CD4-positive, alpha-beta T cell treated with Interleukin-10 for 1 hour (primary cell): ENCODE measurements around the gene OR2V2.

Experiments
- DNase-seq: peaks from one replicate; pipeline ENCODE4 v3.0.0-alpha.2; 2020

Gene OR2V2

DNA sequence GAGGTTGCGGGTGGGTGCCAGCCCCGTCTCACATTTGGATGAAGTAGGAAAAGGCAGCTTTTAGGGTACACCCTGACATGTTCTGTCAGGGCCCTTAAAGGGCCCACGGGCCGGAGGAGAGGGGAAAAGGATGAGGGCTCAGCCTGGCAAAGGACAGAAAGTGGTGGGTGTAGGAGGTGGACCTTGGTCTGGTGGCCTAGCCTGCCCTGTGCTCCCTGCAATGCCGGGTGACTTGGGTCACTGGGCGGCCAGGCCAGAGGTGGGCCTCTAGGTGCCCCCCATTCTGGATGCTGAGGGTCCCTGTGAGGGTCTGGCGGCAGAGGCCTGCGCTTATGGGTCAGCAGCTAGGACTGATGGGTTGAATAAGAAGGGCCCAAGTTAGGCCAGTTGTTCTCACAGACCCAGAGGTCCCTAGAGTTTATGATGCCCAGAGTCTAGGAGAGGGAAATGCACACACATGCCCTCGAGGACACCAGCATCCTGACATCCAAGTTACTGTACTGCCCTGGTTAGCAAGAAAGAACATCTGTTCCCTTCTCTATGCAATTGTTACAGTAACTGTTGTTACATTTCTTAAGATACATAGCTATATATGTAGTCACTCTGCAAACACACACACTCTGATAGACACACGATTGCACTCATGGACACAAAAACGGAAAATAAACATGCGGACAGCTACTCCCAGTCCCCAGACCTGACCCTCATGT is 45.1 kb downstream of the OR2V2 start:
- DNase-seq: no peak

DNA sequence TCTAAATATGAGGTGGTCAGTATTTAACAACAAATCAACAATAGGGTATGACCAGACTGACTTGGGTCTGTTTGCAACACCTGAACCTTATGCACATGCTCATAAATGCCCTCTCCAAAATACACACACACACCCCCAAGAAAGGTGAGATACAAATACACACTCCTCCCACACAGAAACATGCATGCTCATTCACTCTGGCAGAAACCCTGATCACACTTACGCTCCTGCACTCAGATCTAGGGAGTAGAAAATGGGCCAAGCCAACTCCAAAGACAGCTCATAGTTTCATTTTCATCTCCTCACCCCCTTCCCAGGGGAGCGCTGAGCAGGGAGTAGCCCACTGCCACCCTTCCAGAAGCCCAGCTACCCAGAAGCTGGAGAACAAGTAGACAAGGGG is 46.3 kb downstream of the OR2V2 start:
- no peak for DNase-seq

DNA sequence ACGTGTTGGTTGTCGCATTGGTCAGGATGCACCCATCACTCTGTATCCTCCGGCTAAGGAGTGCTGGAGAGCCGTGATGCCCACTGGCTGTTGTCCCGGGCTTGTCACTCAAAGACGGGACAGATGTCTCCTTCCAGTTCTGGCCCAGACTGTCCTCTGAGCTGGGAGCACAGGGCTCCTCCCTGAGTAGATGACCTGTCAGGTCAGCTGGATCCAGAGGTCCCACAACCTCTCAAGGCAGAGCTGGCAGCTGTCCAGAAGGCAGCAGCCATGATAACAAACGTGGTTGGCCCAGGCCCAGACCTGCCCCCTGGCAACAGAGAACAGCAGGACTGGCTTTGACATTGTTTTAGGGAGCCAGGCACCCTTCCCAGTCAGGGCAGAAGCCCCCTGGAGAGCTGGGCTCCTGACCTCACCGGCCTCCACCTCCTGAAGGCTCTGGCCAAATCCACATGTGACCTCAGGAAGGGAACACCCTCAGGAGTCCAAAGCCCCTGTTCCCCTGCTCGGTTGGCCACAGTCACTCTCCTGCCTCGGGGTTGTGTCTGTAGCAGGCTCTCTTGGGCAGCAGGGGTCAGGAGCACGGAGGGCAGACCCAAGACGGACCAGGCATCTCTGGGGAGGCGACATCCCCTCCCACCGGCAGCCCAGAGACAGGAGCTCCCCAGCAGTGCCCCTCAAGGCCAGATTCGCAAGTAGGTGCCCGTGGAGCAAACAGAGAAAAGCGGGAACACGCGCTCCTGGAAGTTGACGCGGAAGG is 47.3 kb downstream of the OR2V2 start:
- DNase-seq: no peak

DNA sequence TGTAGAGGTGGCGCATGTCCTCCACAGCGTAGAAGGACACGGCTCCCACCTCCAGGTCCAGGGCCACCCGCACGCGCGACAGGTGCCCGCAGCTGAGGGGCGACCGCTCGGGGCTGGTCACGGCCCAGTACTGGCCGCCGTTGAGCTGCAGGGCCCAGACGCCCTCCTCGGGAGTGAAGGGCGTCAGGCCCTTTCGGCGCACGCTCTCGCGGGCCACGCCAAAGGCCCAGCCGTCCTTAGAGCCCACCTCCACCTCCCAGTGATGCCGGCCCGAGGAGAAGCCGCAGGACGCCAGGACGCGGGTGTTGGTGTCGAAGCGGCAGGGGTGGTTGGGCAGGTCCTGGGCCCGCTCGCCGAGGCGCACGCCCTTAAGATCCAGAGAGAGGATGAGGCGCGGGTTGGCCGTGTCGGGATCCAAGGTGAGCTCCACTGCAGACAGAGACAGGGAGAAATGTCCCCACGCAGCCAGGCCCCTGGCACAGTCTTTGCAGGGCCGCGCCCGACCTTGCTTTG is 47.9 kb downstream of the OR2V2 start:
- DNase-seq: no peak

DNA sequence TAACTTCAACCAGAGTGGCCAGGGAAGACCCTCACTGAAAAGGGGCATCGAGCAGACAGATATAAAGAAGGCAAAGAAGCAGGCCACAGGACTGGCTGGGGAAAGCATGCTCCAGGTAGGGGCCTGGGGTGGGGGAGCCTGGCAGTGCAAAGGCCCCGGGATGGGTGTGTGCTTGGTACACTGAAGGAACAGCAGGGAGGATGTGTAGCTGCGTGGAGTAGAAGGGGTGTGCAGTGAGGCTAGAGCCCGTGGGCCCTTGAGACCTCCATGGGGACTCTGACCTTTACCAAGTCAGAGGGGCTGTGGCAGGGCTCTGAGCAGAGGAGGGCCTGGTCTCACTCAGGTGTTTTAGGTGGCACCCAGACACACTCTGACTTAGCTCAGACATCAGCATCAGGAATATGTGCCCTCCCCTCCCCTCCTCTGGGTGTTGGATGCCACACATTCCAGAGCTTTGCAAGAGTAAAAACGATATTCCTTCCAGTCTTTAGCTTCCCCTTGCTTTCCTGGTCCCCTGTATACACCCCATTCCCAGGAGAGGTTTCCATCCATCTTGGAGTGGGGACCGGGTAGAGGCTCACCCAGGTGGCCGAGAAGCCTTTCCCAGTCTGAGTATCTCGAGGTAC is 50.1 kb downstream of the OR2V2 start:
- no peak for DNase-seq

DNA sequence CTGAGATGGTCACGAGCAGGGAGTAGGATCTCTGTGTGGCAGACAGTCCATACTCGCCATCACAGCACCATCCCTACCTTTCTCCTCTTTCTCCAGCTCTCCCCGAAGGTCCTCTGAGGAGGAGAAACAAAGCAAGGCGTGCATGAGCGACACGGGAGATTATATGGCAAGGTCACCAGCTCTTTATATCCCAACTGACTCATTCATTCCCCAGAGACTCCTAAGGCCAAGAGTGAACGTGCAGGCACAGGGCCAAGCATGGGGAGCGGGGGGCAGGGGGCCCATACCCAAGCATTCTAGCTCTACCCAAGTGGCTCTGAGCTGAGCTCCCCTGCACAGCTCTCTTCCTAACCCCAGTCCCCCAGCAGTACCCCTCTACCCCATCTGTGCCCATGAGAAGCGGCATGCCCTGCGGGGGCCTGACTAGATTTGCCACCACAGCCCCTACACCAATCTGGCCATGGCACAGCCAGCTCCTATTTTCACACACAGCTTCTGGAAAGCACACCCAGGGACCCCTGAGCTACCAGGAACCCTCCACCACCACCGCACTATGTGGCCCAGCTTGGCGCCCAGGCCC is 50.8 kb downstream of the OR2V2 start:
- DNase-seq: no peak

DNA sequence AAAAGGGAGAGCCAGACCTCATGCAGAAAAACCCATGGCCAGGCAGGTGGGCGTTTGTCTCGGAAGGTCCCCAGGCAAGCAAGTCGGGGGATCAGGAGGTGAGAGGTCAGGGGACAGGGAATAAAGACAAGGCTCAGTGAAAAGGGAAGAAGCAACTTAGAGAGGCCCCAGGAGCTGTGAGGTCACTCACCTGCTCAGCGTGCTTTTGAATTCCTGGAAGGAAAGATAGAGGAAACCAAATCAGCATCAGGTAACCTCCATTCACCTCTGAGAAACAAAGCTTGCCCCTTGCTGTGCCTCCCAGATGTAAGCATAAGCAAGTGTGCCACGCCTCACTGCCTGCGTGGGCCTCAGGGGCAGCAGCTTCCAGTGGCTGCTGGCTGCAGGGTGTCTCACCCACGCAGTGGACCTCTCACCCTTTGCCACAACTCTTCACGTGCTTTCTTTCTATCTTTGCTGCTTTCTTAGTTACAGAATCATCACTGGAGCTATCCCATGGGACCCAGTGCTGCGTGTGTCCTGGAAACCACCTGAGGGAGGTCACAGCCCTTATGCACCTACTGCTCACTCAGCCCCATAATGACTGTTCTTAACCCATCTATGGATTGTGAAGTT is 51.6 kb downstream of the OR2V2 start:
- no peak for DNase-seq

DNA sequence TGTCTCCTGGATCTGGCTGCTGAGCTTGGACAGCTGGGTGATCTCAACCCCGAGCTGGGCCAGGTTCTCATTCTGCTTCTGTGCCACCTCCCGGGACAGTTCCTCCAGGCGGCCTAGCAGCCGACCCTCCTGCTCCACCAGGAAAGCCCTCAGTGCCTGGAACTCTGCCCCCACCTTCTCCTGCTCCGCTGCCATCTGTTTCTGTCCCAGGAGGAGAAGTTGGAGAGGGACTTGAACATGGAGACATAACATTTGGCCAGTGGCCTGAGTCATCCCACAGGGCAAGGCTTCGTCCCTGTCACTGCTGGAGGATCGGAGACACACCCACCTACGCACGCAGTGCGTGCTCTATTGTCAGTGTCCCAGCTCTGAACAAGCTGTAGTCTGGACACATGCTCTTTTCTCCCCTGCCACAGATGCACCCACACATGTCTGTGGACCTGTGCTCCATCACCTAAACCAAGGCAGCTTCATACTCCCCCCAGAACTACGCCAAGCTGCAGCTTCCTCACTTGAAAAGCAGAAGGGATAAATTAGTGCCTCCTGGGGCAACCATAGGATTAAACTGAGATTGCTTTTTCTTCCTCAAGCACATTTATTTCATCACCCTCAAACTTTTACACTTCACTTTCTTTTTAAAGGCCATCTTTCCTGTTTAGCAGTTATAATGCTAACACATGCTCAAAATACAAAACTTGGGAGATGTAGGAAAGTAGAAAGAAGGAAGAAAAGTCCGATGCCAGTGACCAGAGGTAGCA is 52.7 kb downstream of the OR2V2 start:
- DNase-seq: no peak

DNA sequence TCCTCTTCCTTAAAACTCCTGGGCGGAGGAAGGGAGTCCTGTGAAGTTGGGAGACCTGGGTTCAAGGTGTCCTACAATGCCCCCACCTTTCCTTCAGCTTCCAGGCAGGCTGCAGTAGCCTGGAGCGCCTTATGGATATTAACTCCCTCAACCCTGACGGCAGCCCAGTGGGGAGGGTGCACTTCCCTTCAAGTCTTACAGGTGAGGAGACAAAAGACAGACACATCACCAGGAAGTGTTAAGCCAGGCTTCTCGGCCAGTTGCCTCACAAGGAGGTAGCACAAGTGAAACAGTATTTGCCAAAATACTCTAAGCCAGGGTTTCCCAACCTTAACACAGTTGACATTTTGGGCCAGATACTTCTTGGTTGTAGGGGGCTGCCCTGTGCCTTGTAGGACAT is 53.4 kb downstream of the OR2V2 start:
- no peak for DNase-seq

DNA sequence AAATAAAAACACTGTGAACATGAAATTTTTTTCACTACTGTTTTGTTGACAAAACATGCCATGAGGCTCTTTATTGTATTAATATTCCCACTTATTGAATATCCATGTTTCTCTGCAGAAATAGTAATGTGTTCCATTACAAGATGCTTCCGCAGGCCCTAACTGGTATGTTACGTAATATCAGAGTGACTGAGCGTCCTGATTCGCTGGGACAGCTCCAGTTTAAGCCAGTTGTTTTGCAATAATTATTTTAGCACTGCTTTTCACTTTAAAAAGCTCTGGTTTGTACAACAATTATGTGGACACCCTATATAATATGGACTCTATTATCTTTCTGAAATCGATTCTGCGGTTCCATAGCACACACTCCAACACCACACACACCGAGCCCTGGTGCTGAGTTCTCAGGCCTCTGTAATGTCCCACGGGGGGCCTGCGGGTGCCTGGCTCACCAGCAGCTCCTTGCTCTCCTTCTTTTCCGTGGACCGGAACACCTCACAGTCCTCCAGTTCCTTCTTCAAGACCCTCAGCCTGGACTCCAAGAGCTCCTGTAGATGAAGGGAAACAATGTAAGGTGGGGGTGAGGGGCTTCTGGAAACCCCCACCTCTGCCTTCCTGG is 55.8 kb downstream of the OR2V2 start:
- no peak for DNase-seq

DNA sequence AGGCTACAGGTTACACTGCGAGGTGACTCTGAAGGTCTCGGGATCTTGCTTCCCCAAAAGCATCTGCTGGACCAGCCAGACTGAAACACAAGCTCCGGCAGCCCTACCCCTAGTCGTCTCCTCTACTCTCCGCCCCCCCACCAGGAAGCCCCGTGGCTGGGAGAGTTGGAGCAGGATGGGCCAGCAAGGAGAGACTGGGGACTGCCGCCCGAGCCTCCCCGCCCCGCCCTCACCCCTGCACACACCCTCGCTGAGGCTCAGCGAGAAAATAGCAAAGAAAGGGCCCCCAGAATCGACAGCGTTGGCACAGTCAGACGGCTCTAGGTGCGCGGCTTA is 56.4 kb downstream of the OR2V2 start:
- no peak for DNase-seq

DNA sequence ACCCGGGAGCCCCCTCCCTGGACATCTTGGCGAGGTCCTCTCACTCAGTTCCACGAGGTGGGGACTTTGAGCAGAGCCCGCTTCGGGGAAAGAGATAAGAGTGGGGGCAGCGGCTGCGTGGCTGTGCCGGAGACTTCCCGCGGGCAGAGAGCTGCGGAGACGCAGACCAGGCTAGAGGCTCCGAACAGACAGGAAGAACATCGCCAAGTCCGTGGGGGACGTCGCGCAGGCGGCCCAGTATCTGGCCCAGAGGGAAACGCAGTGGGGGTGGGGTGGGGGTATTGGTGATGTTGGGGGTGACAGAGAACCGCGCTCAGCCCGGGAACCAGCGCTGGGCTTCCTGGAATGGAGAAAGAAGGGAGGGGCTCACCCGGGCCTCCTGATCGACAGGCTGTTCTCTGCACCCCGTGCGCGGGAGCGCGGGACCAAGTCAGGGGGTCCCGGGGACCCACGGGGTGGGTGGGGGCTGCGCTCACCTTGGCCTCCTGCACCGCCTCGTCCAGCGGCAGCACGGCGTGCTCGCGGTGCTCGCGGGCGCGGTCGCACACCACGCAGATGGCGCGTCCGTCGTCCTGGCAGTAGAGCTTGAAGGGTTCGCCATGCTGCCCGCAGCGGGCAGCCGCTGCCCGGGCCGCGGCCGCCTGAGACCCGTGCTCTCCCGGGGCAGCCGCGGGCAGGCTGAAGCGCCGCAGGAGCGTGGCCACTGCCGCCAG is 56.9 kb downstream of the OR2V2 start:
- DNase-seq: peak; percentile 27

DNA sequence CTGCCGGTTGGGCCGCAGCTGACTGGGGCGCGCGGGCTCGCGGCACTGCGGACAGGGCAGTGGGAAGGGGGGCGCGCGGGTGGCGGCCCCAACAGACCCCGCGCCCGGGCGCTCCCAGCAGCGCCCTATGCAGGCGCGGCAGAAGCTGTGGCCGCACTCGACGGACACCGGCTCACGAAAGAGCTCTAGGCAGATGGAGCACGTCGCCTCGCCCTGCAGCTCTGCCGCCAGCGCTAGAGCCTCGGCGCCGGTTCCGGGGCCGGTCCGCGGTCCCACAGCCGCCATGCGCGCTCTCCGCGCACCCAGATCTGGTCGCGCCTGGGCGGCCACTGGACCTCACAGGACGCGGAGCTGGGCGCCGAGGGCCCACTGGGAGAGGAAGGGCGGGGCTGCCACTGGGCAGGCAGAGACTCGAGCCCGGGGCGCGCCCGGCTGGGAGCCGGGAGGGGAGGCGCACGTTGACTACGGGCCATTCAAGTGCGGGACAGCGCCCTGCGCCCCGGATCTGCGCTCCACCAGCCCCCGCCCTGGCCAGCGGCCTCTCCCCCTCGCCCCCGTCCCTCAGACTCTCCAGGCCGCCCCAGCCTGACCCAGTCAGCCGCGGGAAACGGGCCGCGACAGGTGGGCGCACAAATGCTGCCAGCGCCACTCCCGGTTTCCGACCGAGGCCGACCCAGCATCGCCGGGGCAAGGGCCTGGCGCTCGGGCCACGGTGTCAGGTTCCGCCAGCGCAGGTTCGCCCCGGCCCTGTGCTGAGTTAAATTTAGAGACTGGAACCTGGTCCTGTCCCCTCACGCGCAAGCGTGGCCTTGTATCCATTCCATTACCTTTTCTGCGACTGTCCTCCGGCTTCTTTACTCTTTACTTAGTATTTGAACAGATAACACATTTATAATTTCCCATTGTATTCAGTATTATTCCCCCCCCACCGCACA is 57.7 kb downstream of the OR2V2 start, which contains the start of gene TRIM7:
TSS of gene TRIM7 (minus strand) at position 371 of the 935 bp plus-strand sequence. CDS start at position 285, 86 bp downstream.
- DNase-seq: peak; percentile 17

DNA sequence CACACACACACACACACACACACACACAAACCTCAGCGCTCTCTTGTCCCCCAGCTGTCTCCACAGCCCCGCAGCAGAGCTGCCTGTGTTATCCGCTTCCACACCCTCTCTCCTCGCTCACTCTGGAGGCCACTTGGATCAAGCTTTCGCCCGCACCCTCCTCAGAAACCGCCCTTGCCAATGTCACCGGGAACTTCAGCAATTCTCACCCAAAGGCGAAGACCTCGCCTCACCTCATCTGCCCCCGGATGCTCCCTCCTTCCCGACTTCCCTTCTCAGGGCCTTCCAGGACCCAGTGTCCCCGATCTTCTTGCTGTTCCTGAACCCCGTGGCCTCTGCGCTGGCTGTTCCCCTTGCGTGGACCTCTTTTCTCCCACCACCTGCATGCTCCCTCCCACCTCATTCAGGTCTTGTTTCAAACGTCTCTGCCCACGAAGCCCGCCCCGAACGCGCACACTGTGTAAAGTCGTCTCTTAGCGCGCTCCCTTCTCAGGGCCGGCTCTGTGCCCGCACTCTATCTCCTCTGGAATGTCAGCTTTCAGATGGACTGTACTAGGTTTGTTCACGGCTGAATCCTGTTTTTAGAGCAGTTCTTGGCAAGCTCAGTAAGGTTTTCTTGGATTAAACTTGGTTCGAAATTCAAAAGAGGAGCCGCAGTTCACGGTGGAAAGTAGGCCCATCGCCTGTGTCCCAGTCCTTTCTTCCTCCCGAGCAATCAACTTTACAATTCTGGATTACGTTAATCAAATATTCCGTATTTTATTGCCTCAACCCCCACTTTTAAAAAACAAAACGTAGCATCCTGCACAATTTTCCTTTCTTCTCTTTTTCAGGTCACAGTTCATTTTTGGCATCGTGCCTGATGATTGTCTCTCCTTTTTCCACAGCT is 58.6 kb downstream of the OR2V2 start:
- DNase-seq: peak; percentile 32

DNA sequence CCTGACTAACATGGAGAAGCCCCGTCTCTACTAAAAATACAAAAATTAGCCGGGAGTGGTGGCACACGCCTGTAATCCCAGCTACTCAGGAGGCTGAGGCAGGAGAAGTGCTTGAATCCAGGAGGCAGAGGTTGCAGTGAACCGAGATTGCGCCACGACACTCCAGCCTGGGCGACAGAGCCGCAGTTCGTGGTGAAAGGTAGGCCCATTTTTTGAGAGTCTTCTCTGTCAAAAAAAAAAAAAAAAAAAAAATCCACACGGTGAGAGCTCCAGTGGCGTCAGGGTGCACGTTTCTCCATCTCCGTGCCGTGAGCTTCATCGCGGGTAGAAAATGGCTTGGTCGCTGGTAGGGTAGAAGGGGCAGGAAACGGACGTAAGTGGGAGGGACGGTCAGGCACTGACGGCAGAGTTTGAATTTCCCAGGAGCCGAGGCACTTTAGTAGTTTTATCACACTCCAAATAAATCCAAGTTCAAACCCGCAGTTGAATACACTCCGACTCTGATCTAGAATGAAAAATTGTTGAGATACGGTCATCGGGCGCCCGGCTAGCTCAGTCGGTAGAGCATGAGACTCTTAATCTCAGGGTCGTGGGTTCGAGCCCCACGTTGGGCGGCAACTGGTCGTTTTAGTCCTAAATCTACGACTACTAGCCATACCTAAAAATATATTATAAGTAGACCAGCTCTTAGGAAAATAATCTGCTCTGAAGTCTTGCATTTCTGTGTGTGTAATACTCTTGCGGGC is 60.0 kb downstream of the OR2V2 start:
- DNase-seq: peak; percentile 86

DNA sequence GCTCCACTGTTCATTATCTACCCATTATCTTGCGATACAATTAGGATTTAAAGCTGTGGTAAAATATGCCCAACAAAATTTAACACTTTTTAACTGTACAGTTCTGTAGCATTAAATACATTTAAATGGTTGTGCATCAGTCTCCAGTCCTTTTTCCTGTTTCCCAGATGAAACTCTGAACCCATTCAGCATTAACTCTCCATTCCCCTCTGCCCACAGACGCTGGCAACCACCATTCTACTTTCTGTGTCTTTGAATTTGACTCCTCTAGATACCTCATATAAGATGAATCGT is 60.5 kb downstream of the OR2V2 start:
- no peak for DNase-seq
